22Rv1 (cell line): ENCODE measurements around the gene PDE8A.

ENCODE experiments used
- H3K27ac ChIP-seq: fragments of 450-650 bp; 2 replicates; pipeline ENCODE4 v1.5.1; 2017
- ZFX ChIP-seq: fragments of 450-650 bp; IDR thresholded peaks from 2 replicates; pipeline ENCODE4 v1.6.1; 2017; ENCODE audit warnings: antibody characterized with exemption, borderline replicate concordance
- TF ChIP-seq, protein P1 (sequence below): fragments of 450-650 bp; IDR thresholded peaks from 2 replicates; pipeline ENCODE4 v1.5.1; 2017; ENCODE audit warnings: mild to moderate bottlenecking

The PDE8A gene

DNA sequence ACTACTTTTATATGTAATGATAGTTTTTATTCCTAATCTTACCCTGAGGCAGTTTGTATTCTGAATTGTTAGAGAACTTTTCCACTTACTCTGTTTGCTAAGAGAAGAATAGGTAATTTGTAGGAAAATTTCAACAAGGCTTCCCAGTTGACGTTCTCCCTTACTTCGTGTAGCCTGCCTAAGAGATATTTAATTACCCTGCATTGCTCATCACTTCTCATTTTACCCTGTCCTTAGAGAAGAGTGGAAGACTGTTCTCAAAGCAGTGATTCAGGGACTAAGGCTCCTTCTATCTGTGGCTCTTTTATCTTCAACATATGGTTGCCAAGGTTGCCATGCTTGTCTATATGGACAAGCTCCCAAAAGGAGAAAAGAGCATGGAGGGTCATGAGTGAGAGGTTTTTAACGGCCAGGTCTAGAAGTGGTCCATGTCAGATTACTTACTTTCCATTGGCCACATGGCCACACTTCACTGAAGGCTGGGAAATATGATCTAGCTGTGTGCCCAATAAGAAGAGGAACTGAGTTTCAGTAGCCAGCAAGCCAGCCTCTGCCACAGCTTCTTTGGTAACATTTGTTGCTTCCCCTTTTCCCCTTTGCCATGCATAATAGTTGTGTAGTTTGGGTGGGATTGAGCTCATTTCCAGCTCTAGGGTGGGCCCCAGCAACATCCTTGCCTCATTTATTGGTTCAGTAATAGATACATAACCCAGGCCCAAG, 22.1 kb downstream of the PDE8A start:
- H3K27ac ChIP-seq = no peak overlapping the region
- TF ChIP-seq ZFX = no peak
- TF ChIP-seq, protein P1, sequence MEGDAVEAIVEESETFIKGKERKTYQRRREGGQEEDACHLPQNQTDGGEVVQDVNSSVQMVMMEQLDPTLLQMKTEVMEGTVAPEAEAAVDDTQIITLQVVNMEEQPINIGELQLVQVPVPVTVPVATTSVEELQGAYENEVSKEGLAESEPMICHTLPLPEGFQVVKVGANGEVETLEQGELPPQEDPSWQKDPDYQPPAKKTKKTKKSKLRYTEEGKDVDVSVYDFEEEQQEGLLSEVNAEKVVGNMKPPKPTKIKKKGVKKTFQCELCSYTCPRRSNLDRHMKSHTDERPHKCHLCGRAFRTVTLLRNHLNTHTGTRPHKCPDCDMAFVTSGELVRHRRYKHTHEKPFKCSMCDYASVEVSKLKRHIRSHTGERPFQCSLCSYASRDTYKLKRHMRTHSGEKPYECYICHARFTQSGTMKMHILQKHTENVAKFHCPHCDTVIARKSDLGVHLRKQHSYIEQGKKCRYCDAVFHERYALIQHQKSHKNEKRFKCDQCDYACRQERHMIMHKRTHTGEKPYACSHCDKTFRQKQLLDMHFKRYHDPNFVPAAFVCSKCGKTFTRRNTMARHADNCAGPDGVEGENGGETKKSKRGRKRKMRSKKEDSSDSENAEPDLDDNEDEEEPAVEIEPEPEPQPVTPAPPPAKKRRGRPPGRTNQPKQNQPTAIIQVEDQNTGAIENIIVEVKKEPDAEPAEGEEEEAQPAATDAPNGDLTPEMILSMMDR = no peak

DNA sequence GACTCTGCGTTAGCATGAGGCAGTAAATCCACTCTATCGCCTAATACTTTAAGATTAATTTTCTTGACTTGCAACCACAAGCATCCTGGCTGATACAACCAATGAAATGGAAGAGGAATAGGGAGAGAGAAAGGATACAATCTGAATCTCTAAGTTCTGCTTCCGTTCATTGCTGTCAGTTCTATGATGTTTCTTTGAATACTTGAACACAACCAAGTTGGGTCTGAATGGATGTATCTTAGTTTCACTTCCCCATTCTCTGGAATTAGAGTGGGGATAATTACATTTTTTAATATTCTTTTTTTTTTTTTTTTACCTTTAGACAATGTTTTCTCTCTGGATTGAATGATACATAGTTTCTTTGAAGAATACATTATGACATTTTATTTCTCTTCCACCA, 22.9 kb downstream of the PDE8A start:
- no peak overlapping the region for H3K27ac ChIP-seq
- no peak for TF ChIP-seq ZFX

DNA sequence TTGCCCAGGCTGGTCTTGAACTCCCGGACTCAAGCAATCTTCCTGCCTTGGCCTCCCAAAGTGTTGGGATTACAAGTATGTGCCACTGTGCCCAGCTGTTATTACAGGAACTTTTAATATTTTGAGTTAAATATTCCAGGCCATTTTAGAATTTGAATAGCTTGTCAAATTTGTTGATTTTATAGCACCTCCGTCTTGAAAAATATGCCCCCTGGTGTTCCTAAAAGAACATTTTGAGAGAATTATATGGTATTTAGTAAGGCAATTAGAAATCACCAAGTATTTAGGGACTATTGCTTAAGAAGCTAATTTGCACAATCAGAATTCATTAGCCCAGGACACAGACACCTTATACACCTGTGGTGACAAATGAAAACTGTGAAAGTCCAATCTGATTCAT, 23.7 kb downstream of the PDE8A start:
- TF ChIP-seq, protein P1 = no peak
- TF ChIP-seq ZFX = no peak
- H3K27ac ChIP-seq = no peak overlapping the region

DNA sequence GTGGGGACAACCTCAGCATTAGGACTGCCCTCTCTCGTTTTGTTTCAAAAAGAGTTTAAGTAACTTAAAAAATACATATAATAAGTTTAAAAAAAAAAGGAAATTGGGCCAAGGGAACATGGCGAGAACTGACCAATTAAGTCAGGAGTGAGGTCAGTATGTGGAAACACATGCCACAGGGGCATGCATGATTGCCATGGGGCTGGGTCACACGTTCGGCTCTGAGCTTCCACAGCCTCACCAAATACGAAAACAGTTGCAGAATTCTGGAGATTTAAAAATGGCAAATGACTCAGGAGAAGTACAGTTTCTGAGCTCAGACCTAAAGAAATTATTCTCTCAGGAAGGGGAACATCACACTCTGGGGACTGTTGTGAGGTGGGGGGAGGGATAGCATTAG, 24.1 kb downstream of the PDE8A start:
- TF ChIP-seq, protein P1 = no peak
- no peak for TF ChIP-seq ZFX
- H3K27ac ChIP-seq = no peak overlapping the region

DNA sequence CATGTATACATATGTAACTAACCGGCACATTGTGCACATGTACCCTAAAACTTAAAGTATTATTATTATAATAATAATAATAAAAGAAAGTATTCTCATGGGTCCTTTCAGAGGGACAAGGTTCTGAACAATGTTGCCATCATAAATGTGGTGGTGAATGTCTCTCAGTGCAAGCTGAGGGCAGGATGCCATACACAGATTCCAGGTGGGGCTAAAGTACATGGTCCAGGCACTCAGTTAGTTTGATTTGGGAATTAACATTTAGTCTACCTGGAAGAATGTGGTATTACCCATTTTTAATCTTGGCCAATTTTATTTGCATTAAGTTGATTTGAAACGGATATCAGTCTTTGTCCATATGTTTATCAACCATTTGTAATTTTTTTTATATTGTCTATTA, 24.5 kb downstream of the PDE8A start:
- TF ChIP-seq ZFX = no peak
- TF ChIP-seq, protein P1 = no peak

DNA sequence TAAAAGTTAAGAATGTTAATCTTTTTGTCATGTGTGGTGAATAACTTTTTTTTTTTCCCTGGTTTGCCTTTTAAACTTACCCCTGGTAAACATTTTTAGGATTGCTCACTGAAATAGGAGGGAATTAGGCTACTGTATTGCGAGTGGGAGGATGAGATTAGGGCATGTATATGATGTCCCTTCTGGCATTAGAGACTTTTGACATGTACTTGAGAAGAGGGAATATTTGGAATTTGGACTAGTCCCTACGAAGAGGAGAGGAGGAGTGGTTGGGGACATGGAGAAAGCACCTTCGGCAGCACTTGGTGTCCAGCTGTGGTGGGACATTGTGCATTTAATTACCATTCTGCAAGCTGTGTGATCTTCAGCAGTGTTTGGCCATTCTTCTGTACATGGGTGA, 25.0 kb downstream of the PDE8A start:
- H3K27ac ChIP-seq = no peak overlapping the region
- TF ChIP-seq ZFX = no peak
- TF ChIP-seq, protein P1 = no peak

More for the DNA sequence above, 24.5 kb downstream of the PDE8A start:
- H3K27ac ChIP-seq = no peak overlapping the region

DNA sequence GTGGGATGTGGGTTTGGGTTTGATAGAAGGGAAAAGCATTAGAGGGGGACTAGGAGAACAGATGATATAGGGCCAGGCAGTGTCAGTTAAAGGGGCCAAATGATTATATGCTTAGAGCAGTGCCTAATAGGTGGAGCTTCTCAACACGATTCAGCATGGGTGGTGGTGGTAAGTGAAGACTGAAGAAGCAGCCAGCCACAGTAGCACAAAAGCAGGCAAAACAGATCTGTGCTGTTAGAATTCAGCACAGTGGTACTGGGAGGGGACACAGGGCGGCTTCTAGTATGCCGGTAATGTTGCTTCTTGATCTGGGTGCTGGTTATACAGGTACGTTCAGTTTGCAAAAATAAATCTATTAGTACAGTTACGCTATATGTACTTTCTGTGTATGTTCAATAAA, 25.5 kb downstream of the PDE8A start:
- H3K27ac ChIP-seq = no peak overlapping the region
- no peak for TF ChIP-seq ZFX
- TF ChIP-seq, protein P1 = no peak
